ENCODE results near the gene DOCK2.

DOCK2 gene

GRCh38 chr5:170114271-170114670 is 477.2 kb downstream of the DOCK2 start:
- Histone ChIP-seq H3K9me3 (ENCODE audit: insufficient read depth, low read depth, low read length) (no peaks in the 10 kb centered on the region), H3K9ac (ENCODE audit: low read depth, low read length, poor library complexity, severe bottlenecking) (no peak overlapping the region), H3K27me3 (ENCODE audit: insufficient read depth, low read length, poor library complexity, severe bottlenecking) (no peaks in the 10 kb centered on the region), H3K4me1 (ENCODE audit: insufficient read depth, low read length, poor library complexity, severe bottlenecking) (no peaks in the 10 kb centered on the region), H4K20me1 (ENCODE audit: insufficient read depth, low read length, poor library complexity, severe bottlenecking) (no peaks in the 10 kb centered on the region), H3K4me2 (ENCODE audit: low read depth, low read length, poor library complexity, severe bottlenecking) (no peak overlapping the region), H3K79me2 (ENCODE audit: insufficient read depth, low read length) (no peaks in the 10 kb centered on the region), H3K36me3 (ENCODE audit: insufficient read depth, low read length) (no peaks in the 10 kb centered on the region), H3K4me3 (ENCODE audit: low read length, poor library complexity, severe bottlenecking) (no peak overlapping the region), H3F3A (ENCODE audit: low read depth) (no peaks in the 10 kb centered on the region), H2AFZ (ENCODE audit: low read length) (no peak overlapping the region), H3K9me2 (replicated peaks; ENCODE audit: low read depth, low read length) (no peaks in the 10 kb centered on the region)
- TF ChIP-seq EZH2phosphoT487 (IDR thresholded peaks at IDR 0.05; ENCODE audit: borderline replicate concordance) (no peak), CTCF (conservative IDR thresholded peaks at IDR 0.05; ENCODE audit: low read length) (no peak)

GRCh38 chr5:170115925-170116324 is 478.9 kb downstream of the DOCK2 start:
- H3K4me3 ChIP-seq (ENCODE audit: low read length, poor library complexity, severe bottlenecking), result no peak overlapping the region

GRCh38 chr5:170117736-170118135 is 480.7 kb downstream of the DOCK2 start:
- H2AFZ ChIP-seq (ENCODE audit: low read length), result no peak overlapping the region

More at GRCh38 chr5:170115925-170116324, 478.9 kb downstream of the DOCK2 start:
- H3K4me1 ChIP-seq (ENCODE audit: insufficient read depth, low read length, poor library complexity, severe bottlenecking), result no peaks in the 10 kb centered on the region
- no peaks in the 10 kb centered on the region for H3K27me3 ChIP-seq (ENCODE audit: insufficient read depth, low read length, poor library complexity, severe bottlenecking)
- no peaks in the 10 kb centered on the region for H3K9me3 ChIP-seq (ENCODE audit: insufficient read depth, low read depth, low read length)
- no peak for TF ChIP-seq CTCF (conservative IDR thresholded peaks at IDR 0.05; ENCODE audit: low read length)
- TF ChIP-seq EZH2phosphoT487 (IDR thresholded peaks at IDR 0.05; ENCODE audit: borderline replicate concordance), result no peak
- no peak overlapping the region for H2AFZ ChIP-seq (ENCODE audit: low read length)
- H4K20me1 ChIP-seq (ENCODE audit: insufficient read depth, low read length, poor library complexity, severe bottlenecking), result no peaks in the 10 kb centered on the region
- no peaks in the 10 kb centered on the region for H3K79me2 ChIP-seq (ENCODE audit: insufficient read depth, low read length)
- H3K4me2 ChIP-seq (ENCODE audit: low read depth, low read length, poor library complexity, severe bottlenecking), result no peak overlapping the region
- no peaks in the 10 kb centered on the region for H3K9me2 ChIP-seq (replicated peaks; ENCODE audit: low read depth, low read length)
- no peaks in the 10 kb centered on the region for H3K36me3 ChIP-seq (ENCODE audit: insufficient read depth, low read length)
- no peaks in the 10 kb centered on the region for H3F3A ChIP-seq (ENCODE audit: low read depth)
- H3K9ac ChIP-seq (ENCODE audit: low read depth, low read length, poor library complexity, severe bottlenecking), result no peak overlapping the region

More at GRCh38 chr5:170117736-170118135, 480.7 kb downstream of the DOCK2 start:
- no peak for TF ChIP-seq EZH2phosphoT487 (IDR thresholded peaks at IDR 0.05; ENCODE audit: borderline replicate concordance)
- TF ChIP-seq CTCF (conservative IDR thresholded peaks at IDR 0.05; ENCODE audit: low read length), result no peak
- Histone ChIP-seq H4K20me1 (ENCODE audit: insufficient read depth, low read length, poor library complexity, severe bottlenecking) (no peaks in the 10 kb centered on the region), H3K9ac (ENCODE audit: low read depth, low read length, poor library complexity, severe bottlenecking) (no peak overlapping the region), H3K27me3 (ENCODE audit: insufficient read depth, low read length, poor library complexity, severe bottlenecking) (no peaks in the 10 kb centered on the region), H3K4me2 (ENCODE audit: low read depth, low read length, poor library complexity, severe bottlenecking) (no peak overlapping the region), H3K9me3 (ENCODE audit: insufficient read depth, low read depth, low read length) (no peaks in the 10 kb centered on the region), H3K36me3 (ENCODE audit: insufficient read depth, low read length) (no peaks in the 10 kb centered on the region), H3K9me2 (replicated peaks; ENCODE audit: low read depth, low read length) (no peaks in the 10 kb centered on the region), H3F3A (ENCODE audit: low read depth) (no peaks in the 10 kb centered on the region), H3K4me3 (ENCODE audit: low read length, poor library complexity, severe bottlenecking) (no peak overlapping the region), H3K4me1 (ENCODE audit: insufficient read depth, low read length, poor library complexity, severe bottlenecking) (no peaks in the 10 kb centered on the region), H3K79me2 (ENCODE audit: insufficient read depth, low read length) (no peaks in the 10 kb centered on the region)

Data from Loucy (cell line).